A673 (cell line): ENCODE results near the gene HTR3A. TPM values are rescaled to one million over a fixed set of nuclear protein-coding genes. Genes with fewer than 3 reads are reported as not detected.

Experiments
- BruUV-seq: library from RNA; stranded (reverse); fragments of 400-500 nt; replicated peaks from 2 replicates; lab custom pipeline; 2021; lab: Mats Ljungman, UMichigan
- CTCF ChIA-PET: fragments of 300-600 bp; sonication (Branson Sonifier 250); formaldehyde crosslinking; loops from one replicate; lab custom pipeline; 2022; ENCODE audit warnings: antibody characterized with exemption; lab: Charles Lee
- POLR2A ChIA-PET: fragments of 300-600 bp; sonication (Branson Sonifier 250); formaldehyde crosslinking; loops from one replicate; lab custom pipeline; 2022; ENCODE audit warnings: antibody characterized with exemption; ENCODE audit not compliant: low non-redundant PET; lab: Charles Lee
- DNase-seq: peaks from one replicate; pipeline ENCODE4 v3.0.0-alpha.2; 2015; ENCODE audit warnings: low spot score
- H3K27ac ChIP-seq: fragments of 200-600 bp; sonication (generic); 2 replicates; pipeline ENCODE4 v1.5.1; 2016; ENCODE audit warnings: mixed run types, low read depth, mild to moderate bottlenecking, mixed read lengths, antibody characterized with exemption, low read length; ENCODE audit not compliant: poor library complexity, severe bottlenecking
- H3K27me3 ChIP-seq: fragments of 200-600 bp; sonication (generic); replicated peaks from 2 replicates; pipeline ENCODE4 v1.6.1; 2017; ENCODE audit warnings: mixed run types, low read depth, mild to moderate bottlenecking, mixed read lengths, antibody characterized with exemption, low read length; ENCODE audit not compliant: insufficient read depth, poor library complexity
- H3K36me3 ChIP-seq: fragments of 200-600 bp; sonication (generic); 2 replicates; pipeline ENCODE4 v1.6.1; 2016; ENCODE audit warnings: mixed run types, mild to moderate bottlenecking, mixed read lengths, antibody characterized with exemption, low read length; ENCODE audit not compliant: insufficient read depth, poor library complexity, severe bottlenecking
- H3K4me1 ChIP-seq: fragments of 200-600 bp; sonication (generic); 2 replicates; pipeline ENCODE4 v1.6.1; 2017; ENCODE audit warnings: mixed run types, mild to moderate bottlenecking, mixed read lengths, antibody characterized with exemption, low read length; ENCODE audit not compliant: insufficient read depth, poor library complexity, severe bottlenecking
- H3K4me3 ChIP-seq: fragments of 200-600 bp; sonication (generic); 2 replicates; pipeline ENCODE4 v1.5.1; 2016; ENCODE audit warnings: low read depth, mixed run types, mild to moderate bottlenecking, mixed read lengths, low read length; ENCODE audit not compliant: poor library complexity, severe bottlenecking
- H3K9me3 ChIP-seq: fragments of 200-600 bp; sonication (generic); 2 replicates; pipeline ENCODE4 v1.6.1; 2016; ENCODE audit warnings: mixed run types, low read depth, mild to moderate bottlenecking, mixed read lengths, antibody characterized with exemption, low read length; ENCODE audit not compliant: poor library complexity, severe bottlenecking
- CTCF ChIP-seq: fragments of 300-800, 200-600 bp; sonication (generic); conservative IDR thresholded peaks from 2 replicates; pipeline ENCODE4 v1.5.1; 2017; ENCODE audit warnings: low read depth, mild to moderate bottlenecking, antibody characterized with exemption, low read length, moderate library complexity, mixed read lengths
- EZH2 ChIP-seq: fragments of 200-600 bp; sonication (generic); IDR thresholded peaks from 2 replicates; pipeline ENCODE4 v1.6.1; 2017; ENCODE audit warnings: borderline replicate concordance, low read depth, mild to moderate bottlenecking, mixed read lengths, antibody characterized with exemption, low read length; ENCODE audit not compliant: poor library complexity, severe bottlenecking
- intact Hi-C: fragments of 100-400 bp; cut with micrococcal nuclease; formaldehyde crosslinking; loops from one replicate; pipeline ENCODE4 v1.10.0; 2022; ENCODE audit not compliant: unreplicated experiment
- total RNA-seq: library from RNA; stranded (reverse); gene quantifications from 2 replicates; pipeline ENCODE4 v1.2.3, GENCODE V29; 2021

HTR3A gene
- total RNA-seq, 1 experiment from 2014 or later = not detected

DNA sequence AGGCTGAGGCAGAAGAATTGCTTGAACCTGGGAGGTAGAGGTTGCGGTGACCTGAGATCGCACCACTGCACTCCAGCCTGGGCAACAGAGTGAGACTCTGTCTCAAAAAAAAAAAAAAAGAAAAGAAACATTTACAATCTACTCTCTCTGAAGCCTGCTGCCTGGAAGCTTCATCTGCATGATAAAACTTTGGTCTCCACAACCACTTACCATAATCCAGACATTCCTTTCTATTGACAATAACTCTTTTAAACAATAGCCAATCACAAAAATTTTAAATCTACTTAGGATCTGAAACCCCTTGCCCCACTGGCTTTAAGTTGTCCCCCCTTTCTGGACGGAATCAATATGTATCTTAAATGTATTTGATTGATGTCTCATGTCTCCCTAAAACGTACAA is 25.0 kb upstream of the HTR3A start:
- H3K27me3 ChIP-seq = peaks cover 16% of the 10 kb centered on the region
- no peak for TF ChIP-seq EZH2
- TF ChIP-seq CTCF = no peak
- H3K9me3 ChIP-seq = no peaks in the 10 kb centered on the region
- BruUV-seq = no TSS peak
- H3K4me1 ChIP-seq = no peaks in the 10 kb centered on the region
- H3K27ac ChIP-seq = no peak overlapping the region
- POLR2A ChIA-PET = no interaction called here
- no peak overlapping the region for H3K4me3 ChIP-seq
- no peak for DNase-seq
- intact Hi-C loops = no loop called here
- H3K36me3 ChIP-seq = no peaks in the 10 kb centered on the region
- CTCF ChIA-PET = no interaction called here

GRCh38 chr11:113951537-113951936 is 23.4 kb upstream of the HTR3A start:
- no peak for TF ChIP-seq CTCF
- no peak for TF ChIP-seq EZH2
- Histone ChIP-seq H3K36me3 (no peaks in the 10 kb centered on the region), H3K9me3 (no peaks in the 10 kb centered on the region), H3K4me1 (no peaks in the 10 kb centered on the region), H3K27me3 (peaks cover 19% of the 10 kb centered on the region), H3K4me3 (no peak overlapping the region), H3K27ac (no peak overlapping the region)
- POLR2A ChIA-PET = no interaction called here
- BruUV-seq = no TSS peak
- DNase-seq = no peak
- intact Hi-C loops = no loop called here
- CTCF ChIA-PET = no interaction called here

GRCh38 chr11:113952070-113952469 is 22.8 kb upstream of the HTR3A start:
- Histone ChIP-seq H3K9me3 (no peaks in the 10 kb centered on the region), H3K27ac (no peak overlapping the region), H3K4me1 (no peaks in the 10 kb centered on the region), H3K27me3 (peaks cover 17% of the 10 kb centered on the region), H3K4me3 (no peak overlapping the region), H3K36me3 (no peaks in the 10 kb centered on the region)
- DNase-seq = no peak
- ChIA-PET POLR2A (no interaction called here), CTCF (no interaction called here)
- TF ChIP-seq EZH2 (no peak), CTCF (no peak)
- intact Hi-C loops = no loop called here
- no TSS peak for BruUV-seq
